ENCODE measurements around the gene RCL1. TPM values are rescaled to one million over a fixed set of nuclear protein-coding genes. Genes with fewer than 3 reads are reported as not detected.

The RCL1 gene
- total RNA-seq, result 10 to 100 TPM; 15.6 to 29.3 (median 18.3) TPM

- no peaks in the 10 kb centered on the region for H3K9me3 ChIP-seq
- DNase-seq, result peak; percentile 96
- WGBS, 2 donors, result 0 to 1% methylated on average over 2 to 35 of the region's 106 CpGs
- H3K36me3 ChIP-seq, result no peaks in the 10 kb centered on the region
- peaks cover 0 to 9% of the 10 kb centered on the region in 2 donors for H3K4me1 ChIP-seq
- peak within 1 kb of the TSS; percentile 46 to 82 (median 56) for H3K27ac ChIP-seq
- H3K4me3 ChIP-seq (replicated peaks in 1 of 3), result peak within 1 kb of the TSS; percentile 45 to 91 (median 86)
- TF ChIP-seq POLR2A (IDR thresholded peaks at IDR 0.05) (peak in 1 of 2 donors; percentile 80), CTCF (IDR thresholded peaks at IDR 0.05) (no peak)
- intact Hi-C loops (cut with DNase I), result no loop called here
- no peaks in the 10 kb centered on the region for H3K27me3 ChIP-seq
Measured at GRCh38 chr9:4792572-4793458, at the start of gene RCL1. Gene RCL1 (plus strand): TSS chr9:4792944. CDS start chr9:4793092, 148 bp downstream.

- H3K27me3 ChIP-seq, result no peaks in the 10 kb centered on the region
- TF ChIP-seq CTCF (IDR thresholded peaks at IDR 0.05) (no peak), POLR2A (IDR thresholded peaks at IDR 0.05) (no peak)
- H3K4me1 ChIP-seq, result peaks cover 7 to 18% of the 10 kb centered on the region in 2 donors
- H3K27ac ChIP-seq, result no peak overlapping the region
- 79 to 88% methylated on average over 5 of the region's 5 CpGs for WGBS, 2 donors
- H3K4me3 ChIP-seq (replicated peaks in 1 of 3), result no peak overlapping the region
- H3K36me3 ChIP-seq, result no peaks in the 10 kb centered on the region
- no peaks in the 10 kb centered on the region for H3K9me3 ChIP-seq
- DNase-seq, result no peak
- intact Hi-C loops (cut with DNase I), result no loop called here
Measured at GRCh38 chr9:4743131-4743875, 49.4 kb upstream of the RCL1 start.

- DNase-seq, result no peak
- no peaks in the 10 kb centered on the region for H3K27me3 ChIP-seq
- no peaks in the 10 kb centered on the region for H3K9me3 ChIP-seq
- no peak overlapping the region for H3K27ac ChIP-seq
- no peaks in the 10 kb centered on the region for H3K36me3 ChIP-seq
- 90 to 91% methylated on average over 2 of the region's 2 CpGs for WGBS, 2 donors
- intact Hi-C loops (cut with DNase I), result no loop called here
- no peak overlapping the region for H3K4me3 ChIP-seq (replicated peaks in 1 of 3)
- peaks cover 0 to 5% of the 10 kb centered on the region in 2 donors for H3K4me1 ChIP-seq
- TF ChIP-seq POLR2A (IDR thresholded peaks at IDR 0.05) (no peak), CTCF (IDR thresholded peaks at IDR 0.05) (no peak)
Measured at GRCh38 chr9:4746278-4747030, 46.3 kb upstream of the RCL1 start.

GRCh38 chr9:4748612-4749011, 44.1 kb upstream of the RCL1 start:
- WGBS, 2 donors, result 96 to 100% methylated on average over 5 of the region's 5 CpGs
- H3K4me3 ChIP-seq (replicated peaks in 1 of 3), result no peak overlapping the region

More at GRCh38 chr9:4748612-4749011, 44.1 kb upstream of the RCL1 start:
- no peak for DNase-seq
- Histone ChIP-seq H3K4me1 (no peaks in the 10 kb centered on the region), H3K36me3 (no peaks in the 10 kb centered on the region), H3K9me3 (no peaks in the 10 kb centered on the region), H3K27ac (no peak overlapping the region), H3K27me3 (no peaks in the 10 kb centered on the region)
- intact Hi-C loops (cut with DNase I), result no loop called here
- TF ChIP-seq POLR2A (IDR thresholded peaks at IDR 0.05) (no peak), CTCF (IDR thresholded peaks at IDR 0.05) (no peak)

Data from thyroid gland (tissue), 4 donors.